Thymus (tissue), 11 donors: Measurements from ENCODE around the gene SMARCAL1. TPM values are rescaled to one million over a fixed set of nuclear protein-coding genes. Genes with fewer than 3 reads are reported as not detected.

Experiments
- DNase-seq, 9 donors: peaks; one replicate each; pipeline ENCODE4 v3.0.0-alpha.2; 2013; ENCODE audit warnings: low spot score in 9 of 9, low read depth in 6 of 9, missing footprints in 1 of 9
- H3K27ac ChIP-seq, 2 donors: one replicate each; pipeline ENCODE4 v1.5.1; 2013; ENCODE audit warnings: control low read depth in 1 of 2, low read depth in 1 of 2, low read length in 1 of 2, mild to moderate bottlenecking in 1 of 2, moderate library complexity in 1 of 2
- H3K27me3 ChIP-seq, 2 donors: one replicate each; pipeline ENCODE4 v1.5.1; 2013; ENCODE audit warnings: low read length in 1 of 2; ENCODE audit not compliant: control insufficient read depth in 2 of 2, insufficient read depth in 1 of 2
- H3K36me3 ChIP-seq, 2 donors: one replicate each; pipeline ENCODE4 v1.5.1; 2013; ENCODE audit warnings: low read length in 1 of 2, mild to moderate bottlenecking in 1 of 2, moderate library complexity in 1 of 2; ENCODE audit not compliant: control insufficient read depth in 2 of 2, insufficient read depth in 2 of 2
- H3K4me1 ChIP-seq, 2 donors: one replicate each; pipeline ENCODE4 v1.5.1; 2013; ENCODE audit warnings: low read length in 2 of 2; ENCODE audit not compliant: control insufficient read depth in 2 of 2, insufficient read depth in 2 of 2
- H3K4me3 ChIP-seq, 2 donors: one replicate each; pipeline ENCODE4 v1.5.1; 2013; ENCODE audit warnings: low read length in 2 of 2, control low read depth in 1 of 2, mild to moderate bottlenecking in 1 of 2
- H3K9me3 ChIP-seq, 2 donors: one replicate each; pipeline ENCODE4 v1.5.1; 2013; ENCODE audit warnings: low read length in 1 of 2, mild to moderate bottlenecking in 1 of 2; ENCODE audit not compliant: control insufficient read depth in 2 of 2, insufficient read depth in 1 of 2
- WGBS: extraction: QIAGEN DNeasy Blood & Tissue Kit; methylation state at CpG from one replicate; pipeline ENCODE4 v1.1.7; 2013; 5-methylcytosine and 5-hydroxymethylcytosine counted together
- polyA plus RNA-seq: library from polyadenylated mRNA; stranded (reverse); fragments of 200-250 nt; gene quantifications from one replicate; pipeline ENCODE4 v1.2.3, GENCODE V29; 2013
- total RNA-seq: library from RNA; stranded (reverse); fragments of 120-200 nt; gene quantifications from one replicate; pipeline ENCODE4 v1.2.4, GENCODE V29; 2013
- donor health status: healthy.

SMARCAL1 gene
- total and polyA plus RNA-seq, 2 donors = 8.5 to 13.8 TPM

DNA sequence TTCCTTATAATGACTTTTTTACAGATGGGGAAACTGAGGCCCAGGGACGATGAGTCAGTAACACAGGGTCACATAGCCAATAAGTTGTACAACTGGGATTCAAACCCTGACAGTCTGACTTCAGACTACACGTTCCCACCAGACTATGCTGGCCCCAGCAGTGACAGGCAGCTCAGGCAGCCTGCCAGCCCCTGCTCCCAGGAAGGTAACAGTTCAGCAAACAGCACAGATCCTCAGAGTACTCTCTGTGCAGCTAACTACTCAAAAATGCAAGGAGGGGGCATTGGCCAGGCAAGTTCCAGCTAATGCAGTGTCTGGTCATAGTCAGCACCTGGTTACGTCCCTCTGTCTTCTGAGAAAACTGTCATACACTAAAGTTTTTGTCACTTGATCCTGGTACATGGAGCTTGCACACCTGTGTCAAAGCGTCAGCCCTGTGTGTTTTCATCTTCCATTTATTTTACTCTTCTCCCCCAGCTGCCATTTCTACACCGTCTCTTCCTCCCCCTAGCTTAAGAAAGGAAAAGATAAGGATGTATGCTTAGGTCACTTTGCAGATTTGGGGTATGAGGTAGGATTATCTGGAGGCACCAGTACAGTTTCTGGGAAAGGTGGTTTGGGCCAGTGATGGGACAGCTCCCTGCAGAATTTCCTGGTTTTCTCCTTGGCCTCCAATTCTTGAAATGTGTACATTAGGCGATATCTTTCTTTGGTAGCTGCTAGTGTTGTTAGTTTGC, 4.5 kb downstream of the SMARCAL1 start:
- Histone ChIP-seq H3K4me3 (no peak overlapping the region), H3K4me1 (peaks cover 6 to 38% of the 10 kb centered on the region in 2 donors), H3K27ac (peak overlapping the region in 1 of 2 donors; percentile 70), H3K36me3 (peaks cover 12 to 47% of the 10 kb centered on the region in 2 donors), H3K27me3 (no peaks in the 10 kb centered on the region), H3K9me3 (peaks cover 0 to 2% of the 10 kb centered on the region in 2 donors)
- WGBS = 84% methylated on average over 6 of the region's 6 CpGs
- peak in 1 of 9 donors; percentile 21 for DNase-seq

DNA sequence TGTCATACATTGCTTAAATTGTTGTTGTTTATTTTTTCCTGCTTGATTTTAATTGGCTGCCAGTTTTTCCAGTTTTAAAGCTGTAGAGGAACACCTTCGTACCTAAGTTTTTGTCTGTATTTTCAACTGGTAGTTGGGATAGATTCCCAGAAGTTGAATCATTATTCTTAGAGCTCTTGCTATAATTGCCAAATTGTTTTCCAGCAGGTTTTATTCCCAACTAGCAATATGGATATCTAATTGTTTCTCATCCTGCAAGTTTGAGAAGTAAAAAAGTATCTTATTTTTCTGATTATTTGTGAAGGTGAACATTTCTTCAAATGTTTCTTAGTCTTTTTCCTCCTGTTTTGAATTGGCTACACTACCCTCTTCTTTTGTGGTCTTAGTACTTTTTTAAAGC, 6.7 kb downstream of the SMARCAL1 start:
- 93% methylated on average over 1 of the region's 1 CpG for WGBS
- Histone ChIP-seq H3K4me3 (no peak overlapping the region), H3K9me3 (peaks cover 0 to 2% of the 10 kb centered on the region in 2 donors), H3K4me1 (peaks cover 6 to 32% of the 10 kb centered on the region in 2 donors), H3K27ac (no peak overlapping the region), H3K36me3 (peaks cover 33 to 69% of the 10 kb centered on the region in 2 donors), H3K27me3 (no peaks in the 10 kb centered on the region)
- no peak for DNase-seq

GRCh38 chr2:216420367-216421101, 8.2 kb downstream of the SMARCAL1 start:
- 98% methylated on average over 9 of the region's 9 CpGs for WGBS
- H3K4me3 ChIP-seq = no peak overlapping the region
- H3K36me3 ChIP-seq = peaks cover 47 to 73% of the 10 kb centered on the region in 2 donors

DNA sequence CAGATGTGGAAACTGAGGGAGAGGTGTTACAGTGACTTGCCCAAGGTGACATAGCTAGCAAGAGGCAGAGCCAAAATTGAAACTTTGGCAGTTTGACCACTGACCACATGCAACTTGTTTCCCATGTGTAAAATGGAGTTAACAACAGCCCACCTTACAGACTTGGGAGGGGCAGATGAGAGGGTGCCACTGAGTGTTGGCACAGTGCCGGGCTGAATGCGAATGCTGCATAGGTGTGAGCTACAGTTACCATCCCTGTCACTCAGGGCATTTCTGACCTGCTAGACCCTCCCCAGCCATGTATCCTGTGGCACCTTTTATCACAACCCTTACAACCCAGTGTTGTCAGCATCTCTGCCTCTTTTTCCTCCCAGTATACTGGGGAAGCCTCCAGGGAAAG, 10.8 kb downstream of the SMARCAL1 start:
- Histone ChIP-seq H3K27me3 (no peaks in the 10 kb centered on the region), H3K4me3 (no peak overlapping the region), H3K36me3 (peaks cover 47 to 74% of the 10 kb centered on the region in 2 donors), H3K4me1 (no peaks in the 10 kb centered on the region), H3K9me3 (peaks cover 9 to 13% of the 10 kb centered on the region in 2 donors), H3K27ac (no peak overlapping the region)
- 97% methylated on average over 2 of the region's 2 CpGs for WGBS
- DNase-seq = no peak

More at GRCh38 chr2:216420367-216421101, 8.2 kb downstream of the SMARCAL1 start:
- H3K4me1 ChIP-seq = peaks cover 6 to 25% of the 10 kb centered on the region in 2 donors
- H3K27me3 ChIP-seq = no peaks in the 10 kb centered on the region
- no peak for DNase-seq
- H3K9me3 ChIP-seq = peaks cover 7 to 9% of the 10 kb centered on the region in 2 donors
- H3K27ac ChIP-seq = no peak overlapping the region

GRCh38 chr2:216424274-216424673, 12.0 kb downstream of the SMARCAL1 start:
- H3K4me1 ChIP-seq = peaks cover 4 to 7% of the 10 kb centered on the region in 2 donors

DNA sequence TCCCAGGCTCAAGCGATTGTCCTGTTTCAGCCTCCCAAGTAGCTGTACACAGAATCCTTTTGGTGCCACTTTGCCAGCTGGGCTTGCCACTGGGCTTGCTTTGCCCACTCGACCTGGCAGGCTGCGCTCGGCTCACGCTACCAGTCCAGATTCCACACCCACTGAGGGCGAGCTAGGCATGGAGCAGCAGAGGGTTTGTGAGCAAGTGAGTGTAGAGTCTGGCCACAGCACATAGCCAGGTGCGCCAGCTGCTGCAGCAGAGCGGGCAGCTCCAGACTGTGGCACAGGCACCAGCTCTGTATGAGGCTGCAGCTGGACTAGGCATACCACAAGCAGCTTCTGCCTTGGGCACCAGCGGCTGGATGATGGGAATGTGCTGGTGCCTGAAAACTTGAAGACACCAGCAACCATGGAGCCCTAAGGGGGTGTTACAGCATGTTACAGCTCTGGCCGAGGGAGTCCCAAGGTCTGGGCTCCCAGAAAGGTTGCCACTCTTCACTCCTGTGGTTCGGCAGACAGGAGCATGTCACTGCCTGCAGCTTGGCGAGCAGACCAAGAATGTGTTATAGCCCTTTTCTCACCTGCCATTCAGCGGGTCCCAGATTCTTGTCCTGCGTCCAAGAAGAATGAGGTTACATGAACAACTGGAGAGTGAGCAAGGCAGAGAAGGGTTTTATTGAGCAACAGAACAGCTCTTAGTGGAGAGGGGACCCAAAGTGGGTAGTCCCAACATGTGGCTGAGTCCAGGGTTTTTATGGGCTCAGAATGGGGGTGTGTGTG, 12.9 kb downstream of the SMARCAL1 start:
- H3K36me3 ChIP-seq = peaks cover 57 to 82% of the 10 kb centered on the region in 2 donors
- H3K27me3 ChIP-seq = no peaks in the 10 kb centered on the region
- peaks cover 9 to 13% of the 10 kb centered on the region in 2 donors for H3K9me3 ChIP-seq
- H3K4me3 ChIP-seq = no peak overlapping the region
- peaks cover 5 to 12% of the 10 kb centered on the region in 2 donors for H3K4me1 ChIP-seq
- WGBS = 98% methylated on average over 14 of the region's 14 CpGs
- no peak for DNase-seq
- no peak overlapping the region for H3K27ac ChIP-seq

More at GRCh38 chr2:216424274-216424673, 12.0 kb downstream of the SMARCAL1 start:
- H3K9me3 ChIP-seq = peaks cover 9 to 13% of the 10 kb centered on the region in 2 donors
- DNase-seq = no peak
- 97% methylated on average over 1 of the region's 1 CpG for WGBS
- H3K27ac ChIP-seq = no peak overlapping the region
- H3K27me3 ChIP-seq = no peaks in the 10 kb centered on the region
- peaks cover 51 to 78% of the 10 kb centered on the region in 2 donors for H3K36me3 ChIP-seq
- H3K4me3 ChIP-seq = no peak overlapping the region

DNA sequence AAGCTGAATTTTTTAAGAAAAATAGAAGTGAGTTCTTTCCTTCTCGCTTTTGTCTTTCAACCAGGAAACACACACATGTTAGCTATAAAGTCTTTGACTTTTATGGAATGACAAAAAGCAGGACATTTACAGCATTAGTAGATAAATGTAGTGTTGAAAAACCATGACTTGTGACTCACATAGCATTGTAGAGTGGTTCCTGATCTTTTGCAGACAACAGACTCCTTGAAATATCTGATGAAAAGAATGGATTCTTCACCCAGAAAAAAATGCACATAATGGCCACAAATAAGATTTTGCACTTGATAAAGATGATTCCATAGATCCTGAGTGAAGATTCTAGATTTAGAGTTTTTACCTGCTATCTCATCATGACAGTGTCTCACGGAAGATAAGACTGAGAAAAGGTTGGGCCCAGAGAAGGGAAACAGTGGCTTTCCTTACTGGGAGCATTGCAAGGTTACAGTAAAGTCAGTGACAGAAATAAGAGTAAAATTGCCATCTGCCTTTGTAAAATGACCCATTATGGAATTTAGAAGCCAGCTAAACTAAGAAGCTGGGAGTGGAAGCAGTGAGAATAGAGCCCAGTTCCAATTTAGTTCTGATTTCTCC, 14.0 kb downstream of the SMARCAL1 start:
- DNase-seq = no peak
- Histone ChIP-seq H3K9me3 (peaks cover 9 to 17% of the 10 kb centered on the region in 2 donors), H3K4me3 (no peak overlapping the region), H3K27me3 (no peaks in the 10 kb centered on the region), H3K27ac (no peak overlapping the region), H3K36me3 (peaks cover 59 to 83% of the 10 kb centered on the region in 2 donors), H3K4me1 (peaks cover 5 to 12% of the 10 kb centered on the region in 2 donors)
- WGBS = 98% methylated on average over 2 of the region's 2 CpGs

- Histone ChIP-seq H3K4me3 (no peak overlapping the region), H3K9me3 (peaks cover 9 to 17% of the 10 kb centered on the region in 2 donors), H3K27ac (no peak overlapping the region), H3K4me1 (peaks cover 5 to 12% of the 10 kb centered on the region in 2 donors), H3K36me3 (peaks cover 59 to 83% of the 10 kb centered on the region in 2 donors), H3K27me3 (no peaks in the 10 kb centered on the region)
- 98% methylated on average over 4 of the region's 4 CpGs for WGBS
- DNase-seq = no peak
Measured at GRCh38 chr2:216426938-216427337, 14.7 kb downstream of the SMARCAL1 start.
